Measurements from ENCODE around the gene RARRES2.

The RARRES2 gene

DNA sequence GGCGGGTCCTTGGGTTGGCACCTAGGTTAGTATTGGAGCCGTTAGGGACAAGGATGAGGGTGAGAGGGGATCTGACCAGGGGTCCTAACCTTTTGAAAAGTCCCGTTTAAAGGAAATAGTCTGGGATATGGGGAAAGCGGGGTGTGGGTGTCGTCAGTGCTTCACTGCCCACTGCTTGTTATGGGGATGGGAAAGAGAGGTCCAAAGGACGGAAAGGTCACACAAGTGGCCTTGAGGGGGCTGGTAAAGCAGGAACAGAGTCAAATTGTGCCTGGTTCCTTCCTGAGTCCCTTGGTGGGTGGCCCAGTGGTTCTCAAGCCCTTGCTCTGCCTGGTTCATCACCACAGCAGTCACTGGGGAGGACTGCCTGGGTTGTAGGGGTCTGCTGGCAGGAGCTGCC, 35.1 kb upstream of the RARRES2 start:
- TF ChIP-seq, protein P1, sequence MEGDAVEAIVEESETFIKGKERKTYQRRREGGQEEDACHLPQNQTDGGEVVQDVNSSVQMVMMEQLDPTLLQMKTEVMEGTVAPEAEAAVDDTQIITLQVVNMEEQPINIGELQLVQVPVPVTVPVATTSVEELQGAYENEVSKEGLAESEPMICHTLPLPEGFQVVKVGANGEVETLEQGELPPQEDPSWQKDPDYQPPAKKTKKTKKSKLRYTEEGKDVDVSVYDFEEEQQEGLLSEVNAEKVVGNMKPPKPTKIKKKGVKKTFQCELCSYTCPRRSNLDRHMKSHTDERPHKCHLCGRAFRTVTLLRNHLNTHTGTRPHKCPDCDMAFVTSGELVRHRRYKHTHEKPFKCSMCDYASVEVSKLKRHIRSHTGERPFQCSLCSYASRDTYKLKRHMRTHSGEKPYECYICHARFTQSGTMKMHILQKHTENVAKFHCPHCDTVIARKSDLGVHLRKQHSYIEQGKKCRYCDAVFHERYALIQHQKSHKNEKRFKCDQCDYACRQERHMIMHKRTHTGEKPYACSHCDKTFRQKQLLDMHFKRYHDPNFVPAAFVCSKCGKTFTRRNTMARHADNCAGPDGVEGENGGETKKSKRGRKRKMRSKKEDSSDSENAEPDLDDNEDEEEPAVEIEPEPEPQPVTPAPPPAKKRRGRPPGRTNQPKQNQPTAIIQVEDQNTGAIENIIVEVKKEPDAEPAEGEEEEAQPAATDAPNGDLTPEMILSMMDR (IDR thresholded peaks at IDR 0.05; ENCODE audit: low read depth, low read length, missing control alignments) = no peak
- H3K4me3 ChIP-seq (ENCODE audit: low read depth, low read length) = no peak overlapping the region

GRCh38 chr7:150375662-150376521, 34.5 kb upstream of the RARRES2 start:
- no peak for DNase-seq (ENCODE audit: low read depth)
- H3K4me3 ChIP-seq (ENCODE audit: low read depth, low read length) = no peak overlapping the region
- TF ChIP-seq, protein P1 (IDR thresholded peaks at IDR 0.05; ENCODE audit: low read depth, low read length, missing control alignments) = no peak

More for the DNA sequence above, 35.1 kb upstream of the RARRES2 start:
- DNase-seq (ENCODE audit: low read depth) = no peak

DNA sequence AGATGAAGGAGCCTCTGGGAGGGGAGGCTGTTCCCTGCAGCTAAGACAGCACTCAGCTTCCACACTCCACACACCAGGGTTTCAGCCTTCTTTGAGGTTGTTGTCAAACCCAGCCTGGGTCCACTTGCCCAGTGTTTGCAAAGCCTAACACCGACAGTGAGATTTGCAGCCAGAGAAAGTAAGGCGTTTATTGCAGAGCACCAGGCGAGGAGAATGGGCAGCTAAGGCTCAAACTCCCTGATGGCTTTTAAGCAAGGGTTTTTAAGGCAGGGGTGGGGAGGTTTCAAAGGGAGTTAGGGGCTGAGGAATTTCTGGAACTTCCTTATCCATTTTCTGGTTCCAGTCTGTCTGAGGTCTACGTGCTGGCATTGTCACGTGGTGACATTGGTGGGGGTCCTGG, 33.0 kb upstream of the RARRES2 start:
- H3K4me3 ChIP-seq (ENCODE audit: low read depth, low read length) = no peak overlapping the region
- TF ChIP-seq, protein P1 (IDR thresholded peaks at IDR 0.05; ENCODE audit: low read depth, low read length, missing control alignments) = no peak
- DNase-seq (ENCODE audit: low read depth) = no peak

GRCh38 chr7:150374026-150374425, 32.6 kb upstream of the RARRES2 start:
- no peak overlapping the region for H3K4me3 ChIP-seq (ENCODE audit: low read depth, low read length)

GRCh38 chr7:150373049-150373801, 31.8 kb upstream of the RARRES2 start:
- TF ChIP-seq, protein P1 (IDR thresholded peaks at IDR 0.05; ENCODE audit: low read depth, low read length, missing control alignments) = no peak
- no peak overlapping the region for H3K4me3 ChIP-seq (ENCODE audit: low read depth, low read length)
- DNase-seq (ENCODE audit: low read depth) = no peak

More at GRCh38 chr7:150374026-150374425, 32.6 kb upstream of the RARRES2 start:
- TF ChIP-seq, protein P1 (IDR thresholded peaks at IDR 0.05; ENCODE audit: low read depth, low read length, missing control alignments) = no peak
- no peak for DNase-seq (ENCODE audit: low read depth)

- no peak for DNase-seq (ENCODE audit: low read depth)
- no peak overlapping the region for H3K4me3 ChIP-seq (ENCODE audit: low read depth, low read length)
- TF ChIP-seq, protein P1 (IDR thresholded peaks at IDR 0.05; ENCODE audit: low read depth, low read length, missing control alignments) = no peak
These were observed 31.0 kb upstream of the RARRES2 start for GRCh38 chr7:150372271-150373048.
